ENCODE data around the gene CEP72.
"Not testable (repeated sequence)": the region's sequence is repeated elsewhere in the genome, so short reads cannot be mapped to it uniquely, and the experiment has no call there.

CEP72 gene

GRCh38 chr5:624951-625230, 12.8 kb downstream of the CEP72 start:
- no peak overlapping the region for H3K4me3 ChIP-seq (replicated peaks; ENCODE audit: low read depth, low read length)
- no peak for TF ChIP-seq CTCF (IDR thresholded peaks at IDR 0.05; ENCODE audit: low read depth, low read length, missing control alignments)
- no peak for DNase-seq (ENCODE audit: extremely low read depth, low read depth)

GRCh38 chr5:625516-625915, 13.4 kb downstream of the CEP72 start:
- DNase-seq (ENCODE audit: extremely low read depth, low read depth), result no peak
- TF ChIP-seq CTCF (IDR thresholded peaks at IDR 0.05; ENCODE audit: low read depth, low read length, missing control alignments), result no peak
- H3K4me3 ChIP-seq (replicated peaks; ENCODE audit: low read depth, low read length), result no peak overlapping the region

GRCh38 chr5:626850-627249, 14.7 kb downstream of the CEP72 start:
- DNase-seq (ENCODE audit: extremely low read depth, low read depth), result no peak
- TF ChIP-seq CTCF (IDR thresholded peaks at IDR 0.05; ENCODE audit: low read depth, low read length, missing control alignments), result no peak
- H3K4me3 ChIP-seq (replicated peaks; ENCODE audit: low read depth, low read length), result no peak overlapping the region

GRCh38 chr5:627840-628239, 15.7 kb downstream of the CEP72 start:
- no peak for TF ChIP-seq CTCF (IDR thresholded peaks at IDR 0.05; ENCODE audit: low read depth, low read length, missing control alignments)
- H3K4me3 ChIP-seq (replicated peaks; ENCODE audit: low read depth, low read length), result no peak overlapping the region
- DNase-seq (ENCODE audit: extremely low read depth, low read depth), result no peak

- not testable (repeated sequence) for H3K4me3 ChIP-seq (replicated peaks; ENCODE audit: low read depth, low read length); DNase-seq (ENCODE audit: extremely low read depth, low read depth)
Measured at GRCh38 chr5:628351-629205, 16.4 kb downstream of the CEP72 start.

GRCh38 chr5:633501-633955, 21.4 kb downstream of the CEP72 start:
- DNase-seq (ENCODE audit: extremely low read depth, low read depth), result no peak

GRCh38 chr5:634191-634590, 22.1 kb downstream of the CEP72 start:
- no peak for TF ChIP-seq CTCF (IDR thresholded peaks at IDR 0.05; ENCODE audit: low read depth, low read length, missing control alignments)
- no peak overlapping the region for H3K4me3 ChIP-seq (replicated peaks; ENCODE audit: low read depth, low read length)
- DNase-seq (ENCODE audit: extremely low read depth, low read depth), result no peak

More at GRCh38 chr5:633501-633955, 21.4 kb downstream of the CEP72 start:
- no peak overlapping the region for H3K4me3 ChIP-seq (replicated peaks; ENCODE audit: low read depth, low read length)
- no peak for TF ChIP-seq CTCF (IDR thresholded peaks at IDR 0.05; ENCODE audit: low read depth, low read length, missing control alignments)

Data from HFF-Myc (cell line).